ENCODE results near the gene OR4C11.

The OR4C11 gene

GRCh38 chr11:55571828-55572227 lies 35.6 kb downstream of the OR4C11 start, which contains the start of gene OR4C16:
TSS of gene OR4C16 (plus strand) at chr11:55572128. CDS start at chr11:55572128, 0 bp downstream.
- no peak within 1 kb of the TSS for H3K27ac ChIP-seq
- TF ChIP-seq CTCF (IDR thresholded peaks at IDR 0.05) (no peak), ZFX (IDR thresholded peaks at IDR 0.05; ENCODE audit: borderline replicate concordance) (no peak)

DNA sequence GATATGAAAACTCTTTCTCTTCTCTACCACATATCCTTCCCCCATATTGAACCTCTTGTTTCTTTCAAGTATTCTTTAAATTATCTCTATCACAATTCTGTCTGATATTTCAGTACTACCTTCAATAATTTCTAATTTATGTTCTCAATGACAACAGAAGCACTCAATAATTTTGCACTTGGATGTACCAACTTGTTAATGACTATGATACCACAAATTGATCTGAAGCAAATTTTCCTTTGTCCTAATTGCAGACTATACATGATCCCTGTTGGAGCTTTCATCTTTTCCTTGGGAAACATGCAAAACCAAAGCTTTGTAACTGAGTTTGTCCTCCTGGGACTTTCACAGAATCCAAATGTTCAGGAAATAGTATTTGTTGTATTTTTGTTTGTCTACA lies 53.3 kb downstream of the OR4C11 start, which contains the start of gene OR4C15:
Gene OR4C15 (plus strand): TSS at position 301 of the 400 bp plus-strand sequence. CDS start 0 bp downstream, at position 301.
- TF ChIP-seq CTCF (IDR thresholded peaks at IDR 0.05) (no peak), ZFX (IDR thresholded peaks at IDR 0.05; ENCODE audit: borderline replicate concordance) (no peak)
- H3K27ac ChIP-seq, result no peak within 1 kb of the TSS
